Hepatic stellate cell (primary cell): ENCODE measurements around the gene RPL39L.
A peak's percentile ranks its signal among the peaks of the same experiment; 100 is the strongest.
"Not testable (repeated sequence)": the region's sequence is repeated elsewhere in the genome, so short reads cannot be mapped to it uniquely, and the experiment has no call there.

Experiments used
- DNase-seq: peaks from one replicate; pipeline ENCODE4 v3.0.0; 2011; ENCODE audit warnings: low spot score

Gene RPL39L

DNA sequence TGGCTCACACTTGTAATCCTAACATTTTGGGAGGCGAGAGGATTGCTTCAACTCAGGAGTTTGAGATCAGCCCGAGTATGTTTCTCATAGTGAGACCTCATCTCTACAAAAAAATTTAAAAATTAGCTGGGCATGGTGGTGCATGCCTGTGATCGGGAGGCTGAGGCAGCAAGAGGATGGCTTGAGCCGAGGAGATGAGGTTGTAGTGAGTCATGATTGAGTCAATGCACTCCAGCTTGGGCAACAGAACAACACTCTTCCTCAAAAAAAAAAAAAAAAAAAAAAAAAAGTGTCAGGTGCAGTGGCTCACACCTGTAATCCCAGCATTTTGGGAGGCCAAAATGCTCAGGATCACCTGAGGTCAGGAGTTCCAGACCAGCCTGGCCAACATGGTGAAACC, 2.4 kb downstream of the RPL39L start:
- no peak for DNase-seq

DNA sequence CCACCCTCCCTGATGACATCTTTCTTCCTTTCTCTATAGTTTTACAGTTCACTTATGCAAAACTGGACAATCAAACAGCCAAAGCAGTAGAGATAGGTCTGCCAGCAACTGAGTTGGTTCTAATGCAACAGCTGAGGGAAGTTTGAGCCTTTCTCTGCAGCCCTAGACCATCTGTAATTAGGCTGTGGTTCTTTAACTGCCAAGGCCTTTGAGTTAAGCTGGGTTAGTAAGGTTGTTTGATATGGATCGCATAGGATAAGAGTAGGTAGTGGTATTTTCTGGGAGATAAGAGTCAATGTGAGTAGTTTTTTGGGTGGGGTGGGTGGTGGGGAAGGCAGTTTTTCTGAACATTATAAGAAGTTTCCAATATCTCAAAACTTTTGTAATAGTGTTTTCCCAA, 3.0 kb downstream of the RPL39L start:
- DNase-seq: no peak

DNA sequence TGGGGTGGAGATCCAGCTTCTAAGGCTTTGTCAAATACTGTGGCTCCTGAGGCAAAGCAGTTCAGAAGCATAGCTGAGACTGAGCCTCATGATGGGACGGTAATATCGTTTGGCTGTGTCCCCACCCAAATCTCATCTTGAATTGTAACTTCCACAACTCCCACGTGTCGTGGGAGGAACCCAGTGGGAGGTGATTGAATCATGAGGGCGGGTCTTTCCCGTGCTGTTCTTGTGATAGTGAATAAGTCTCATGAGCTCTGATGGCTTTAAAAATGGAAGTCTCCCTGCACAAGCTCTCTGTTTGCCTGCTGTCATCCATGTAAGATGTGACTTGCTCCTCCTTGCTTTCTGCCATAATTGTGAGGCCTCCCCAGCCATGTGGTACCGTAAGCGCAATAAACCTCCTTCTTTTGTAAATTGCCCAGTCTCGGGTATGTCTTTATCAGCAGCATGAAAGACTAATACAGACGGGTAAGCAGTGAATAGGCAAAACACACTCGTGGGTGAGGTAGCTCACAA, 4.1 kb downstream of the RPL39L start:
- DNase-seq: not testable (repeated sequence)

DNA sequence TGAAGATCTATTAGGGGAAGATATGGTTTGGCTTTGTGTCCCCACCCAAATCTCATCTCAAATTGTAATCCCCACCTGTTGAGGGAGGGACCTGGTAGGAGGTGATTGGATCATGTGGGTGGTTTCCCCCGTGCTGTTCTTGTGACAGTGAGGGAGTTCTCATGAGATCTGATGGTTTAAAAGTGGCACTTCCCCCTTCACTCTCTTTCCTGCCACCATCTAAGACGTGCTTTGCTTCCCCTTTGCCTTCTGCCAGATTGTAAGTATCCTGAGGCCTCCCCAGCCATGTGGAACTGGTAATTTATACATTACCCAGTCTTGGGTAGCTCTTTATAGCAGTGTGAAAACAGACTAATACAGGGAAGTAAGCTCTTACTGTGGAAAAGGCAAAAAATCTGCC, 6.1 kb downstream of the RPL39L start:
- DNase-seq: not testable (repeated sequence)

DNA sequence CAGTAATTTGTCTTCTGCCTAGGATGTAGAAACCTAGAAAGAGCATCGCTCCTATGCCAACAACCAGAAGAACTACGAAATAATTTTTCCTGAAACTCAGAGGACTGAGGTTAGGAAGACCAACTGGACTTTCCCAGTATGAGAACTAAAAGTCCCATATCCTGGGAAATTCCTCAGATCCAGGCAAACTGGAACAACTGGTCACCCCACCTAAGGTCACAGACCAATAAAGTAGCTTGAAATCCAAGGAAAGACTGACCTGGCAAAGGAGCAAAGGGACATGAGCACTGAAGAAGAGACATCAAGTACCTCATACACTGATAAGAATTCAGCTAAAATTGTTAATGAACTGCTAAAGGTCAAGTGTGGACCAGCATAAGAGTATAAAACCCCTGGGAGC, 6.6 kb downstream of the RPL39L start:
- DNase-seq: no peak

DNA sequence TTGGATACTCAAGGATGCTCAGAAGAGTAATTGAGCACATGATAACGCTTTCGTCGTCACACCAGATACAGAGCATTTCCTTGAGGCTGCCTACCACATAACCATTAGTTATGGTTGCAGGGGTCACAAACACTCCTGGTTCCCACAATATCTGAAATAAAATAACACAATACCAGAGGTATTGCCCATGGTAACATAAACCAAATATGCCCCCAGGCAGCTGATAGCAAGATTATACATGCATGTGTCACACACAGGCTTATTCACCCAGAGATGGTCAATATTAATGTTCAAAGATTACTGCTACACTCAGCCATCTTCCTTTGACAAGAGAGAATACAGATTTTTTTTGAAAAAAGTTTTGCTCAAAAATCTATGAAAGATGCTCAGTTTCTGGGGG, 7.3 kb downstream of the RPL39L start:
- no peak for DNase-seq

DNA sequence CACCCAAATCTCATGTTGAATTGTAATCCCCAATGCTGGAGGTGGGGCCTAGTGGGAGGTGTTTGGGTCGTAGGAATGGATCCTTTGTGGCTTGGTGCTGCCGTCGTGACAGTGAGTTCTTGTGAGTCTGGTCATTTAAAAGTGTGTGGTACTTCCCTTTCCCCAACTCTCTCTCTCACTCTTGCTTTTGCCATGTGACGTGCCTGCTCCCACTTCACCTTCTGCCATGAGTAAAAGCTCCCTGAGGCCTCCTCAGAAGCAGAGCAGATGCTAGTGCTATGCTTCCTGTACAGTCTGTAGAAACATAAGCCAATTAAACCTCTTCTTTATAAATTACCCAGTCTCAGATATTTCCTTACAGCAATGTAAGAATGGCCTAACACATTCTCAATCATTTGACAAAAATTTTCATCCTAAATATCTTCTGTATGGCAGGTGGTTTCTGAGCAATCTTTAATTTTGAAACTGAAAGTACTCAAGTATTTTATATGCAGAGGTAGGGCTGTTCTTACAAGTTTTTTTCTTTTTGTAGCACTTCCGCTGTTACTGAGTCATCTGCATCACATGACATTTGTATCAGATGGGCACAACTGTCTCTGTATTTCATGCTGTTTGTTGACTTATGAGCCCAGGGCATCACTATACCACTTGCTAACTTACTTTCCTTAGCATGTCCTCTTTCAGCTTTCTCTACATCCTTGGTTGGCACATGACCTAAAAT, 8.8 kb downstream of the RPL39L start:
- DNase-seq: peak; percentile 32

DNA sequence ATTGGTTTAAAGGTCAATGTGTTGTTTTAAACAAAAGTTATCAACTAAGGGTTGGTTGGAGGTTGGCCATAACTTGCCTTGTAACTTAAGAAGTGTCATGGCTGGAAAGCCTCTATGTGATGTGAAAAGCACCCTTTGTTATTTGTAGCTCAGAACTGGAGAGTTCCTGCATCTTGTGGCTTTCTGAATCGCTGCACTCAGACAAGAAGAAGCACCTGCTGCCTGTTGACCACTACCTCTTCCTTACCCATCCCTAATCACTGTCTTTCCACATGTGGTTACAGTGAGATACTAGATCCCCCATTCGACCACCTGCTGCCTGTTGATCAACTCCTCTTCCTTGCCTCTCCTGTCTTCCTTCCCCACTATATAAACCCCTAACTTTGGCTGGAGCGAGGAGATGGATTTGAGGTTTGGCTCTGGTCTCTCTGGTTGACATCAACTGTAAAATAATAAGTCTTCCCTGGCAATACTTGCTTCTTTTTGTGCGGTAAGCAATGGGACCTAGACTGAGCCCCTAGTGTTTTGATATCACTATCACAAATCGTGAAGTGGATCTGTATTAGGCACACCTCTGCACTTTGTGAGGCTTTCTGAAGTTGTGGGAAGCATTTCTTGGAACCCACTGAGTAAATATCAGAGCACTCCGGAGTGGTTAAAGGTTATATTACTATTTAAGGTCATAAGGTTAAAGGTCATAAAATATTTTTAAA, 13.8 kb downstream of the RPL39L start:
- no peak for DNase-seq

DNA sequence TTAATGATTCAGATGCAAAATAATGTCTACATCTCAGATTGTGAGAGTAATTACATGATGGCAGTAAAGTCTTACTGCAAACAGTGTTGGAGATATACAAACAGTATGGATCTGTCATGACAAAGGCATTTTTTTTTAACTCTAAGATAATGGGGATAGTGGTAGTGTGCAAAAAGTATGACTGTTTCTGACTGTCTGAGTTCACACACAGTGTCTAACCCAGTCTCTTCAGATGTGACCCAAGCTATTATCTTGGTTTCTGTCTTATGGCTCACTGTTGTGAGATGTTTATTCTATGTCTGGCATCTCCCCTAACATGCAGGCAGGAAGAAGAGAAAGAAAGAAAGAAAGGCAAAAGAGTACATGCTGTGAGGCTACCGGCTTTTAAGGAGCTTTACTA, 17.0 kb downstream of the RPL39L start:
- DNase-seq: no peak

DNA sequence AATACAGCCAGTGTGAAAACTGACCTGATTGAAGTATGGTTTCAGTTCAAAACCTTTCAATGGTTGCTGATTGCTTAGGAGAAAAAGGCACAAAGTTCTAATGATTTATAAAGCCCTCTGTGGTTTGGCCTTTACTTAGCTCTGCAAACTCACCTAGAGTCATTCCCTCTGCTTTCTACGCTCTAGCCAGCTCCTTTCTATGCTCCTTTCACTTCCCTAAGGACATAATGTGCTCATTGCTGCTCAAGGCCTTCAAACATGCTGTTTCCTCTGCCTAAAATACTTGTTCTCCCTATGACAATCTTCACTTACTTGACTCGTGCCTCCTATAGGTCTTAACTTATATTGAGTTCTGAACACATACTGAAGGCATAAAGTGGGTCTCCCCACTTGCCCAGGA, 19.0 kb downstream of the RPL39L start:
- DNase-seq: no peak

DNA sequence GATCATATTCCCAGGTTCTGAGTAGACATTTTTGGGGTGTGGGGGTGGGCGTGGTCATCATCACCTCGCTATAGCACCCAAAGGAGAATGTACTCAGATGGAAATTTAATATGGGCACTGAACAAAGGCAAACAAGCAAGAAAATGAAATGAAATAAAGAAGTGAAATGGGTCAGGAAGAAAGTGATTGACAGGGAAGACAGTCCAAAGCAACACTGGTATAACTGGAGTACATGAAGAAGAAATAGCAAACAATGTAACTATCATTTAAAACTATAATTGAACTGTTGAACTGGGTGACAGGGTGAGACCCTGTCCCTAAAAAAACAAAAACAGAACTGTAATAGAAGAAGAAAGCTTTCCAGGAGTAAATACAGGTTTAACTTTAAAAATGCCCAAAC, 24.8 kb downstream of the RPL39L start:
- no peak for DNase-seq

DNA sequence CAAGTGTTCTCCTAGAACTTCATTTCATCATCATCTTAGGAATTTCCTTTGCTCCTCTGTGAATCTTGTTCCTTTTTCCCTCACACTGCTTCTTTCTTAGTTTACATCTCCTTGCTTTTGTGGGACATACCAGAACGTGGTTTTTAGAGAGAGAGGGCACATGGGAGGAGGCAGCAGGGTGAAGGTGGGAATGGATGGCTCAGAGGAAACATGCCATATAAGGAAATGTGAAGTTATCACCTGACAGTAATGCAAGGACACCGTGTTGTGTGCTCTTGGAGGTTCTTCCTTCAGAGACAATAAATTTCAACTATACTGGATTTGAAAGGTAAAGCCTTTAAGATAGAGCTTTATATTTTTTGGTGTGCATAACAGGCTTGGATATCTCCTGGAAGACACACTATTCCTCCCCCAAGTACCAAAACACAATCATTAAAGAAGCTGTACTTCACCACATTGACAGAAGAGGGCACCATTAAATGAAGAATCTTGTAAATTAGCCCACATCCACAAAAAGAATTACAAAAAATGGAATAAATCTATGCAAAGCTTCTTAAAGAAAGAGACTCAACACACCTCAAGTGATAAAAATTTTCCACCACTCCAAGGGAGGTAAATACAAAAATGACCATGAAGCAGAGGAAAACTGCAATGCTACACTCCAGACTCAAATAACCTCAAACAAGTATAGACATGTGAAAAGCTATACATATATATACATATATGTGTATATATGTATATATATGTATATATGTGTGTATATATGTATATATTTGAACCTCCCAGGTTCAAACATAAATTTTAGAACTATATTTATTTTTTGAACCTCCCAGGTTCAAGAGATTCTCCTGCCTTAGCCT, 26.1 kb downstream of the RPL39L start:
- DNase-seq: peak; percentile 15

DNA sequence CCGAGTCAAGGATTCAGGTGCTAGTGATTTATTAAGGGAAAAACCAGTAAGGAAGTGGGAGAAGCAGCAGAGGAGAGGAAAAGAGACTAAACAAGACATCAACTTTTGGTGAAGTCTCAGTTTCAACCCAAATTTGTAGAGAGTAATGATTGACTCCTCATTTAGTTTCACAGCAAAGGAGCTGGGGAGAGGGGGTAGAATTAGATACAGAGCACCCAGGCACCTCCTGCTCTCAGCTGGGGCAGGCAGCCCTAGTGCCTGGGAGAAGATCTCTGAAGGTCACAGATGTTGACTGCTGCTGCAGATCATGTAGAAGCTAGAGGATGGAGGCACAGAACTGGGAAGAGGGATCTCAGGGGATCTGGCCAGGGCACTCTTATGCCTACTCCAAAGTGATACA, 29.1 kb downstream of the RPL39L start:
- DNase-seq: no peak

DNA sequence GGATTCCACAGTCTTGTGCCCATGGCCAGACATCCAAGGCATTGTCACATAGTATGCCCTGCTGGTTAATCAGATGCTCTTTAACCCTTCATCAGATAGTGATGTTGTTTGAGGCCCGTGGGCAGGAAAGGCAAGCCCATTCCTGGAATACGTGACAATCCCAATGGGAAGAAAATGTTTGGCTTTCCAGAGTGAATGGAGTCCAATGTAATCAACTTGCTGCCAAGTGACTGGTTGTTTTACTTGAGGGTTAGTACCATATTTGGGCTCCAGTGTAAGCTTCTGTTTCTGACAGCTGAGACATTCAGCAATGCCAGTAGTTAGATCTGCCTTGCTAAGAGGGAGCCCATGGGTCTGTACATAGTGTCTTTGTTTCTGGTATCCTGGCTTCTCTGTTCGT, 31.3 kb downstream of the RPL39L start:
- DNase-seq: no peak

DNA sequence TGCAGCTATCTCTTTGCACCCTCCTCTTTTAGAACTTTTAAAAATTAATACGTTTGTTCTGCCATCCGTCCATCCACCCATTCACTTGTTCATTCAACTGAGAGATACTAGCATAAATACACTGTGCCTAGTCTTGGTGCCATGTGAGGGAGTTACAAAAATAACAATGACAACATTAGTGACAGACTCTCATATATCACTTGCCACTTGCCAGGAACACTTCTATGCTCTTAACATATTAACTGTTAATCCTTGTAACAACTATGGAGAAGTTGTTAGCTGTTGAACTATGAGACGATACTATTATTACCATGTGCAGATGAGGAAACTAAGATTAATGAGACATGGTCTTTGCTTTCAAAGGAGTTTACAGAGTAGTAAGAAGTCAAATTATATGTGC, 33.6 kb downstream of the RPL39L start:
- DNase-seq: no peak

DNA sequence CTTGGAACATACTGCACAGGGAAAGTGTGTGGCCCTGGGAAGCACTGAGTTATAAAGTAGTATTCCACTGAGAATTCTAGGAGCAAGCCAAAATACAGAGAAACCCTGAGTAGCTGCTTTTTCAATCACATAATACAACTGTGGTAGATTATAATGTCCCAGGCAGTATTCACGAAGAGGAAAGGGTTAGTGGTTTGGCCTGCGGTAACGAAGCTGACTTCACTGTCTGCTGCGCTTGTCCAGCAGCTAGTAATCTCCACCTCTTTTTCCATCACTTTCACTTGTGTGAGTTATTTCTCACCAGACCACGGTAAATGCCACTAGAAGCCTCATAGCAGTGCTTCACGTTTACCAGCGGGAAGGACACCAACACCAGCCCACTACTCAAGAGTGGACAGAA, 34.4 kb downstream of the RPL39L start:
- DNase-seq: no peak

DNA sequence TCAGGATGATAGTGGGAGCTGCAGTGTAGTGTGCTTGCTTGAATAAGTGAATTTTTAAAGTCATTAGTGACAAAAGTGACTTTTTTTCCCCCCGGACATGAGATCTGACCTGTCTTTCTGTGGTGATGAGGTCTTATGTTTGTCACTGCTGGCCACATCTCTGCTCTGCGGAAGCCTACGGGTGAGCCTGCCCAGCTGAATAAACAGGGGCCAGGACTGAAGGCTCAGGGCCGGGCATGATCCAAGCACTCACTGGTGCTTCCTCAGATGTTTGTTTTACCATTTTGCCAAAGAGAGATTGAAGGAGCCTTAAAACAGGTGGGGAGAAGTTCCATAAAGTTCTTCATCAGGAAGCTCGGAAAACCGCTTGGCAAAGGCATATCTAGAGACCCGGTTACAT, 35.0 kb downstream of the RPL39L start:
- DNase-seq: no peak

DNA sequence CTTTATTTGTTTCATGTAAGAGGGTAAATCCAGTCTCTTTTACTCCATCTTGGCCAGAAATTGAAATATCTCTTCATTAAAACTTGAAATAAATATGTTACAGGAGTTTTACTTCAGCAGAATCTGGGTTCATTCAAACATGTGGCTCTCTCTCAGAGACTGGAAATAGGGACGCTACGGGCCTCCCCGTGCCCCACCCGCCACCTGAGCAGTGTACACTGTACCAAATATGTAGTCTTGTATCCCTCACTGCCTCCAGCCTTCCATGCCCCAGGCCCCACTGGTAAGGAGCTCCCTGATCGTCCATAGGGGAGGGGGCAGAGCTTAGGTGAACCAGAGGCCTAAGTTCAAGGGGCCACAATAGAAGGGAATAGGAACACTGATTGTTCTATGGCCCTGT, 36.0 kb downstream of the RPL39L start:
- no peak for DNase-seq

DNA sequence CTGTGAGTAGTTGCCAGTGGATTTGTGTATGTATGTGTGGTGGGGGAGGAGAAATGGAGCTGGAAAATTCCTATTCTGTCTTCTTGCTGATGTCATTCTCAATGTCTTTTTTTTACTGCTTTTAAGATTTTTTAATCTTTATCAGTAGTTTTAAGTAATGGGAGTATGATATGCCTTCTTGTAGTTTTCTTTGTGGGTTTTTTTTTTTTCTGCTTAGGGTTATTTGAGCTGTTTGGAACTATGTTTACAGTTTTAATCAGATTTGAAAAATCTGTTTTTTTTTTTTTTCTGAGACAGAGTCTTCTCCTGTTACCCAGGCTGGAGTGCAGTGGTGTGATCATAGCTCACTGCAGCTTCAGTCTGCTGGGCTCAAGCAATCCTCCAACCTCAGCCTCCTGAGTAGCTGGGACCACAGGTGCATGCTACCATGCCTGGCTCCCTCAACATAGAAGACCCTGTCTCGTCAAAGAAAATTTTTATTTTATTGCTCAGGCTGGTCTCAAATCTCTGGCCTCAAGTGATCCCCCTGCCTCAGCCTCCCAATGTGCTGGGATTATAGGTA, 37.1 kb downstream of the RPL39L start:
- DNase-seq: no peak

DNA sequence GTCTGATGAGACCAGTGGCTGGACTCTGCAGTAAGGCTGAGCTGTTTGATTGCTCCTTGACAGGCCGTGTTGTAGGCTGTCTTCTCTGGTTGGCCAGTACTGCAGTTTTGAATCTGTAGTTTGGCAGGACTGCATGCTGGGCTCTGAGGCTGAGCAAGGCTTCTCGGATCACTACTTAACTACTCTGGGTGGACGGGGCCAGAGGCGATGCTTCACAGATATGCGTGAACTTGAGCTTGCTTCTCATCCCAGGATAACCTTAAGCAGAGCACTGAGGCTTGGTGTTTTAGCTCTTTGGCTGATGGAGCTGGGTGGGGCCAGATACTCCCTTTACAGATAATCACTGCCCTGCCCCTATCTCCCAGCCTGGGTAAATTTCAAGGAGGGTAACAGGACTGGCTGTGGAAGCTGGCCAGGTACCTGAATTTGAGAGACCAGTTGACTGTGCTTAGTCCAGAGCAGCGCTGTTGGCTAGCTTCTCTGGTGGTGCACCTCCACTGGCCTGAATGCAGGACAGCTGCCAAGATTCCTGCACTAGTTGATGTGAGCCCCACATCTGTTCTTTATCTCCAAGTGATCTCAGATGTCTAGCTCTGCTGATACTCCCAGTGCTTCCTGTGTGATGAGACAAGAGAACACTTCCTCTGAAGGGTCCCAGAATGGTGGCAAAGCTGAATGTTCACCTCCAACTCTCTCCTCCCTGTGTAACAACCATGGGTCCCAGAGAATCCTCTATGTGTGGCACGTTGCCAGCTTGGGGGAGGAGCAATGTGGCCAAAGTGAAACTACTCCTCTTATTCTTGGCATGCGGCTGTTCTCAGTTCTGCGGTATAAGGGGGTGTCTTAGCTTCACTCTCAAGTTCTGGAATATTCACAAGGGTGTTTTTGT, 37.9 kb downstream of the RPL39L start:
- peak; percentile 63 for DNase-seq

DNA sequence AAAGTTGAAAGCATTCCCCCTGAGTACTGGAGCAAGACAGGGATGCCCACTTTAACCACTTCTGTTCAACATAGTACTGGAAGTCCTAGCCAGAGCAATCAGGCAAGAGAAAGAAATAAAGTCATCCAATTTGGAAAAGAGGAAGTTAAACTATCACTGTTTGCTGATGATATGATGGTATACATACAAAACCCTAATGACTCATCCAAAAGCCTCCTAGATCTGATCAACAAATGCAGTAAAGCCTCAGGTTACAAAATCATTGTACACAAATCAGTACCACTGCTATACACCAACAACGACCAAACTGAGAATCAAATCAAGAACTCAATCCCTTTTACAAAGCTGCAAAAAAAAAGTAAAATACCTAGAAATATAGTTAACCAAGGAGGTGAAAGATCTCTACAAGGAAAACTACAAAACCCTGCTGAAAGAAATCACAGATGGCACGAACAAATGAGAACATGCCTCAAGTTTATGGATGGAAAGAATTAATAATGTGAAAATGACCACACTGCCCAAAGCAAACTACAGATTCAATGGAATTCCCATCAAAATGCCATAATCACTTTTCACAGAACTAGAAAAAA, 40.3 kb downstream of the RPL39L start:
- no peak for DNase-seq
